22Rv1 (cell line): ENCODE results near the gene STXBP6.

Experiments used
- H3K27ac ChIP-seq: fragments of 450-650 bp; 2 replicates; pipeline ENCODE4 v1.5.1; 2017
- ZFX ChIP-seq: fragments of 450-650 bp; IDR thresholded peaks from 2 replicates; pipeline ENCODE4 v1.6.1; 2017; ENCODE audit warnings: antibody characterized with exemption, borderline replicate concordance
- TF ChIP-seq, protein P1 (sequence below): fragments of 450-650 bp; IDR thresholded peaks from 2 replicates; pipeline ENCODE4 v1.5.1; 2017; ENCODE audit warnings: mild to moderate bottlenecking

The STXBP6 gene

DNA sequence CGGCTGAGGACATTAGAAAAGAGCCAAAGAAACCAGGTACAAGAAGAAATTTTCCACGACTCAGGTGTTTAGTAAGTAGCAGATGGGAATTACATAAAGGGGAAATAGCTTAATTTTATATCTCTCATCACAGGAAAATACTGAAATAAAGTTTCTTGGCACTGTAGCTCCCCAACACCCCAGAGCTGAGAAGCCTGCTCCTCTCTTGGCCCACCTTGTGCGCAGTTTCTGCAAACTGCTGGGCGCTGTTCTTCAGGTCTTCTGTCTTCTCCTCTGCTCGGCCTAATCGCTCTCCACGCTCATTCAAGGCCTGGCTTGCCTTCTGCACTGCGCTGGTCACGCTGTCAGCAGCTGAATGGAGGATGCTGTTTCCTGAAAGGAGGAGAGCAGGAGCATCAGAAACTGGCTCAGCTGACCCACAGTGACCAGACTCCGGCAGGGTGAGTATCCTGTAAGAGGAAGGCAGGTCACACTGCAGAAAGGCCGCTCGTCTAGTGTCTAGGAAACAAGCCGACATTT is 231.1 kb downstream of the STXBP6 start:
- TF ChIP-seq ZFX = no peak
- TF ChIP-seq, protein P1, sequence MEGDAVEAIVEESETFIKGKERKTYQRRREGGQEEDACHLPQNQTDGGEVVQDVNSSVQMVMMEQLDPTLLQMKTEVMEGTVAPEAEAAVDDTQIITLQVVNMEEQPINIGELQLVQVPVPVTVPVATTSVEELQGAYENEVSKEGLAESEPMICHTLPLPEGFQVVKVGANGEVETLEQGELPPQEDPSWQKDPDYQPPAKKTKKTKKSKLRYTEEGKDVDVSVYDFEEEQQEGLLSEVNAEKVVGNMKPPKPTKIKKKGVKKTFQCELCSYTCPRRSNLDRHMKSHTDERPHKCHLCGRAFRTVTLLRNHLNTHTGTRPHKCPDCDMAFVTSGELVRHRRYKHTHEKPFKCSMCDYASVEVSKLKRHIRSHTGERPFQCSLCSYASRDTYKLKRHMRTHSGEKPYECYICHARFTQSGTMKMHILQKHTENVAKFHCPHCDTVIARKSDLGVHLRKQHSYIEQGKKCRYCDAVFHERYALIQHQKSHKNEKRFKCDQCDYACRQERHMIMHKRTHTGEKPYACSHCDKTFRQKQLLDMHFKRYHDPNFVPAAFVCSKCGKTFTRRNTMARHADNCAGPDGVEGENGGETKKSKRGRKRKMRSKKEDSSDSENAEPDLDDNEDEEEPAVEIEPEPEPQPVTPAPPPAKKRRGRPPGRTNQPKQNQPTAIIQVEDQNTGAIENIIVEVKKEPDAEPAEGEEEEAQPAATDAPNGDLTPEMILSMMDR = no peak

DNA sequence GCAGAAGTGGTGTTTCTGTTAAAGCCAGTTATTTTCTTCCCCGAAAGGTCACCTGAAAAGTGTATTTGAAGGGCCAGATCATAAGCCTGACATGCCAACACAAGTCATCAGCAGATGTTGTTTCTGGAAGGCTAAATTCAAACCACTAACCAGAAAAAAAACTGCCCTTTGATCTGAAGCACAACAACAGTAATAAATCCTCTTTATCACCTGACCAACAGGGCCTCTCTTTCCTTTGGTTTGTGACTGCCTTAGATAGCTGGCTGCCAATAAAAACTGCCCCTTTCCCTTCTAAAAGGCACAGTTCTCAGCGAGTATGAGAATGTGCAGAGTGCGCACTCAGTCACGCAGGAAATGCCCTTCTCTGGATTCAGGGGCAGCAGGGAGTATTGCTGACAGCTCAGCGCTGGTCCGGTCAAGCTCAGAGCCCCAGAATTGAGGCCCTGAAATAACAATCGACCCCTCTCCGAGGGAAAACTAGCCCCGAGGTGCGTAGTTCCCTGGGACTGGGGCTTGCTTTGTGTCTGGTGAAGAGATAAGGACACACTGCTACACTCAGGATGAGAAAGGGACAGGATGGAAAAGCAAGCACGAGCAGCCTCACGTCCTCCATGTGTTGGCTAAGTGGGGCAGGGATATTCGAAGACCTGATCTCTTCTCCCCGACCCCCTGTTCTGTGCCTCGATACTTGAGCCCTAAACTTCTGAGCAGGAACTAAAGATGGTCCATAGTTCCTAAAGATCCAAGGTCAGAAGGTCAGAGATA is 231.7 kb downstream of the STXBP6 start:
- peak overlapping the region; percentile 86 for H3K27ac ChIP-seq
- TF ChIP-seq ZFX = no peak
- TF ChIP-seq, protein P1 = peak; percentile 37

More for the DNA sequence above, 231.1 kb downstream of the STXBP6 start:
- H3K27ac ChIP-seq = peak overlapping the region; percentile 86; the same call in 1 of the 2 replicates

GRCh38 chr14:24817212-24818057 is 232.5 kb downstream of the STXBP6 start:
- H3K27ac ChIP-seq = peak overlapping the region; percentile 86
- TF ChIP-seq ZFX = no peak
- TF ChIP-seq, protein P1 = peak; percentile 72

GRCh38 chr14:24816929-24817211 is 233.1 kb downstream of the STXBP6 start:
- H3K27ac ChIP-seq = peak overlapping the region; percentile 86
- no peak for TF ChIP-seq ZFX
- TF ChIP-seq, protein P1 = no peak

- TF ChIP-seq, protein P1 = no peak
- no peak for TF ChIP-seq ZFX
- peak overlapping the region; percentile 86 for H3K27ac ChIP-seq
These were observed 233.7 kb downstream of the STXBP6 start for GRCh38 chr14:24816011-24816928.

DNA sequence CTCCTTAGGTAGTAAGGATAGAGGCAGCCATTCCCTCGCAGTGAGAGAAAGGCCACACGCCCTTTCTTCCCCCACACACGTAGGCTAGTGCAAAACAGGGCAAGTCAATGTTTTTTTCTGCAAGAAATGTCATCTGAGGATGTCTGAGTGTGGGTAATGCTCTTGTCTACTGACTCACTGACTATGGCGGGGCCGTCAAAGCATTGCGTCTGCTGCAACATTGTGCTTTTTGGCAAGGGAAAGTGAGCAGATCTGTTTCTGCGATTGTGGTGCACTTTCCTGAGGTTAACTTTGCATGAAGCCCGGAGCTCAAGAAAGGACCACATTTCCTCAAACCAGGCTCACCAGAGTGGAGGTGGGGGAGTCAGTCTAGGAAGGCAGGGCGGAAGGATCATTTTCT is 234.4 kb downstream of the STXBP6 start:
- no peak for TF ChIP-seq ZFX
- peak overlapping the region; percentile 86; the same call in 1 of the 2 replicates for H3K27ac ChIP-seq

DNA sequence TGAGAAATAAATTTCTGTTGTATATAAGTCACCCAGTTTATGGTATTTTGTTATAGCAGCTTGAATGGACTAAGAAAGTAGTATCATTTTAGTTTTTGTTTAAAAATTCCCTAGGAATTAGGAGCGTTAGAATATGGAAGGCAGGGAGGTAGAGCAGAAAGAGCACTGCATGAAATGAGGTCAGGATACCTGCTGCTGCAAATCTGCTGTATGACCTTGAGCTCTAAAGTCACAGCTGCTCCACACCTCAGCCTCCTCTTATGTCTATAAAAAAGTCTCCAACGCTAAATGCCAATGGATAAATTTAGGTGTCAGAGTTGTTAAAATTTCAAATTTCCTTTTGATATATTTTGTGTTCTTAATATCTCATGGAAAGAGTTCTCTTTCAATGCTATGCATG is 235.0 kb downstream of the STXBP6 start:
- no peak for TF ChIP-seq ZFX
- TF ChIP-seq, protein P1 = no peak

More for the DNA sequence above, 235.0 kb downstream of the STXBP6 start:
- H3K27ac ChIP-seq = no peak overlapping the region
